Activated CD4-positive, CD25-positive, alpha-beta regulatory T cell treated with anti-CD3 and anti-CD28 coated beads, Interleukin-2, amount 50 U/mL, for 24 hours (primary cell): ENCODE data around the gene P4HA2.

Source experiments
- ATAC-seq, 2 donors: fragments of 150-1000 bp; cut with Tn5 transposase; one replicate each; pipeline ENCODE4 v1.10.0; 2021; ENCODE audit warnings: mild to moderate bottlenecking in 1 of 2, moderate library complexity in 1 of 2

P4HA2 gene

GRCh38 chr5:132246806-132247205, 19.2 kb upstream of the P4HA2 start:
- no peak for ATAC-seq

GRCh38 chr5:132245593-132245992, 17.9 kb upstream of the P4HA2 start:
- no peak for ATAC-seq

- no peak for ATAC-seq
Observed at GRCh38 chr5:132243366-132243977, 15.8 kb upstream of the P4HA2 start.

- no peak for ATAC-seq
Observed at GRCh38 chr5:132239776-132240175, 12.1 kb upstream of the P4HA2 start.

GRCh38 chr5:132238901-132239500, 11.3 kb upstream of the P4HA2 start:
- no peak for ATAC-seq

GRCh38 chr5:132238169-132238744, 10.6 kb upstream of the P4HA2 start:
- peak; percentile 46 to 71 for ATAC-seq

- no peak for ATAC-seq
Observed at GRCh38 chr5:132237670-132238069, 10.0 kb upstream of the P4HA2 start.

- ATAC-seq: no peak
Observed at GRCh38 chr5:132237141-132237540, 9.5 kb upstream of the P4HA2 start.

GRCh38 chr5:132235340-132235739, 7.7 kb upstream of the P4HA2 start:
- ATAC-seq: no peak

- no peak for ATAC-seq
Observed at GRCh38 chr5:132234684-132235062, 7.0 kb upstream of the P4HA2 start.

- ATAC-seq: no peak
Observed at GRCh38 chr5:132233811-132234683, 6.4 kb upstream of the P4HA2 start.

GRCh38 chr5:132233081-132233480, 5.4 kb upstream of the P4HA2 start:
- no peak for ATAC-seq

GRCh38 chr5:132232465-132232864, 4.8 kb upstream of the P4HA2 start:
- ATAC-seq: no peak

GRCh38 chr5:132230871-132231270, 3.2 kb upstream of the P4HA2 start:
- no peak for ATAC-seq

- no peak for ATAC-seq
Observed at GRCh38 chr5:132229236-132229635, 1.6 kb upstream of the P4HA2 start.

- no peak for ATAC-seq
Observed at GRCh38 chr5:132228241-132229035, 785 bp upstream of the P4HA2 start.

- no peak for ATAC-seq
Observed at GRCh38 chr5:132227235-132227484, 493 bp downstream of the P4HA2 start.

- ATAC-seq: no peak
Observed at GRCh38 chr5:132226516-132227234, 978 bp downstream of the P4HA2 start.

GRCh38 chr5:132225165-132226032, 2.3 kb downstream of the P4HA2 start:
- no peak for ATAC-seq

- ATAC-seq: no peak
Observed at GRCh38 chr5:132224716-132225115, 2.9 kb downstream of the P4HA2 start.

- ATAC-seq: no peak
Observed at GRCh38 chr5:132223861-132224260, 3.8 kb downstream of the P4HA2 start.
